GM23338 (cell line): ENCODE measurements around the gene KLHL22. TPM values are rescaled to one million over a fixed set of nuclear protein-coding genes. Genes with fewer than 3 reads are reported as not detected.

ENCODE experiments used
- POLR2AphosphoS5 ChIP-seq: IDR thresholded peaks from 2 replicates; pipeline ENCODE4 v1.6.1; 2016; ENCODE audit warnings: antibody characterized with exemption, low read depth
- ZNF331 ChIP-seq: fragments of 250-450 bp; sonication (Bioruptor Pico); IDR thresholded peaks from 2 replicates; pipeline ENCODE4 v1.5.0; 2020; ENCODE audit warnings: low read depth, mild to moderate bottlenecking, moderate library complexity
- polyA plus RNA-seq: library from polyadenylated mRNA; unstranded; fragments of >200 nt; fragmentation: Nextera tagmentation; extraction: Ambion mirVana; gene quantifications from 2 replicates; pipeline ENCODE4 v1.2.1, GENCODE V29; 2016
- total RNA-seq: library from RNA; depleted of rRNA; stranded (reverse); fragments of >200 nt; shearing (Covaris generic); gene quantifications from 2 replicates; pipeline ENCODE4 v1.2.3, GENCODE V29; 2014
- TF ChIP-seq, protein P1 (sequence below): fragments of 250-450 bp; sonication (Bioruptor Pico); IDR thresholded peaks from 2 replicates; pipeline ENCODE4 v1.5.0; 2020; ENCODE audit warnings: mild to moderate bottlenecking, moderate library complexity
- TF ChIP-seq, protein P2 (sequence below): IDR thresholded peaks from 2 replicates; pipeline ENCODE4 v1.6.1; 2016; ENCODE audit warnings: antibody characterized with exemption
- TF ChIP-seq, protein P3 (sequence below), 2 experiments: fragments of 200-600 bp in 1 of 2; sonication (generic) in 1 of 2; conservative IDR thresholded peaks; 2 replicates each; pipeline versions ENCODE4 v1.5.1 to v1.6.1; 2016 to 2017; ENCODE audit warnings: antibody characterized with exemption in 2 of 2, low read depth in 2 of 2, mild to moderate bottlenecking in 2 of 2, moderate library complexity in 1 of 2

Gene KLHL22
- total and polyA plus RNA-seq, 2 experiments from 2014 or later: 2.4 to 16.0 TPM

DNA sequence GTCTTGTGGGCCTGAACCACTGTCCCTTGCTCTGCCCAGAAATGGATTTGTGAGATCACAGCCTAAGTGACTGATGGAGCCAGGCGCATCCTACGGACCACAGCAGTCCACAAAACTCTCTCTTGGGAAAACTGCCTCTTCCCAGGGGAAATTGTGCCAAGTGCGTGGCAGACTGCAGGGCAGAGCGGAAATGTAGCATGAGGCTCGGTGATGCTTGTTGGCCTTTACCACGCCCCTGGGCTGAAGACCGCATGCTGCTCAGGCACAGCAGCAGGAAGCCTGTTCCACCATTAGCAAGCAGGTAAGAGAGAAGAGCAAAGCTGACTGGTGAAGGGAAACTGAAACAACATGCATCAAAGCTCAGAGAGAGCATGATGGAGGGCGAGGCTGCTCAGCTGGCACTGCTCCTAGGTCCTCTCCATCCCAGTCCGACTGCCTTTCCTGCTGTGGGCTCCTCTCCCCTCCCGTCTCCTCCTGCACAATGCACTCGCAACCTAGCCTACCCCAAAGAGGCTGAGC, 31.4 kb downstream of the KLHL22 start (continued):
- TF ChIP-seq, protein P1, sequence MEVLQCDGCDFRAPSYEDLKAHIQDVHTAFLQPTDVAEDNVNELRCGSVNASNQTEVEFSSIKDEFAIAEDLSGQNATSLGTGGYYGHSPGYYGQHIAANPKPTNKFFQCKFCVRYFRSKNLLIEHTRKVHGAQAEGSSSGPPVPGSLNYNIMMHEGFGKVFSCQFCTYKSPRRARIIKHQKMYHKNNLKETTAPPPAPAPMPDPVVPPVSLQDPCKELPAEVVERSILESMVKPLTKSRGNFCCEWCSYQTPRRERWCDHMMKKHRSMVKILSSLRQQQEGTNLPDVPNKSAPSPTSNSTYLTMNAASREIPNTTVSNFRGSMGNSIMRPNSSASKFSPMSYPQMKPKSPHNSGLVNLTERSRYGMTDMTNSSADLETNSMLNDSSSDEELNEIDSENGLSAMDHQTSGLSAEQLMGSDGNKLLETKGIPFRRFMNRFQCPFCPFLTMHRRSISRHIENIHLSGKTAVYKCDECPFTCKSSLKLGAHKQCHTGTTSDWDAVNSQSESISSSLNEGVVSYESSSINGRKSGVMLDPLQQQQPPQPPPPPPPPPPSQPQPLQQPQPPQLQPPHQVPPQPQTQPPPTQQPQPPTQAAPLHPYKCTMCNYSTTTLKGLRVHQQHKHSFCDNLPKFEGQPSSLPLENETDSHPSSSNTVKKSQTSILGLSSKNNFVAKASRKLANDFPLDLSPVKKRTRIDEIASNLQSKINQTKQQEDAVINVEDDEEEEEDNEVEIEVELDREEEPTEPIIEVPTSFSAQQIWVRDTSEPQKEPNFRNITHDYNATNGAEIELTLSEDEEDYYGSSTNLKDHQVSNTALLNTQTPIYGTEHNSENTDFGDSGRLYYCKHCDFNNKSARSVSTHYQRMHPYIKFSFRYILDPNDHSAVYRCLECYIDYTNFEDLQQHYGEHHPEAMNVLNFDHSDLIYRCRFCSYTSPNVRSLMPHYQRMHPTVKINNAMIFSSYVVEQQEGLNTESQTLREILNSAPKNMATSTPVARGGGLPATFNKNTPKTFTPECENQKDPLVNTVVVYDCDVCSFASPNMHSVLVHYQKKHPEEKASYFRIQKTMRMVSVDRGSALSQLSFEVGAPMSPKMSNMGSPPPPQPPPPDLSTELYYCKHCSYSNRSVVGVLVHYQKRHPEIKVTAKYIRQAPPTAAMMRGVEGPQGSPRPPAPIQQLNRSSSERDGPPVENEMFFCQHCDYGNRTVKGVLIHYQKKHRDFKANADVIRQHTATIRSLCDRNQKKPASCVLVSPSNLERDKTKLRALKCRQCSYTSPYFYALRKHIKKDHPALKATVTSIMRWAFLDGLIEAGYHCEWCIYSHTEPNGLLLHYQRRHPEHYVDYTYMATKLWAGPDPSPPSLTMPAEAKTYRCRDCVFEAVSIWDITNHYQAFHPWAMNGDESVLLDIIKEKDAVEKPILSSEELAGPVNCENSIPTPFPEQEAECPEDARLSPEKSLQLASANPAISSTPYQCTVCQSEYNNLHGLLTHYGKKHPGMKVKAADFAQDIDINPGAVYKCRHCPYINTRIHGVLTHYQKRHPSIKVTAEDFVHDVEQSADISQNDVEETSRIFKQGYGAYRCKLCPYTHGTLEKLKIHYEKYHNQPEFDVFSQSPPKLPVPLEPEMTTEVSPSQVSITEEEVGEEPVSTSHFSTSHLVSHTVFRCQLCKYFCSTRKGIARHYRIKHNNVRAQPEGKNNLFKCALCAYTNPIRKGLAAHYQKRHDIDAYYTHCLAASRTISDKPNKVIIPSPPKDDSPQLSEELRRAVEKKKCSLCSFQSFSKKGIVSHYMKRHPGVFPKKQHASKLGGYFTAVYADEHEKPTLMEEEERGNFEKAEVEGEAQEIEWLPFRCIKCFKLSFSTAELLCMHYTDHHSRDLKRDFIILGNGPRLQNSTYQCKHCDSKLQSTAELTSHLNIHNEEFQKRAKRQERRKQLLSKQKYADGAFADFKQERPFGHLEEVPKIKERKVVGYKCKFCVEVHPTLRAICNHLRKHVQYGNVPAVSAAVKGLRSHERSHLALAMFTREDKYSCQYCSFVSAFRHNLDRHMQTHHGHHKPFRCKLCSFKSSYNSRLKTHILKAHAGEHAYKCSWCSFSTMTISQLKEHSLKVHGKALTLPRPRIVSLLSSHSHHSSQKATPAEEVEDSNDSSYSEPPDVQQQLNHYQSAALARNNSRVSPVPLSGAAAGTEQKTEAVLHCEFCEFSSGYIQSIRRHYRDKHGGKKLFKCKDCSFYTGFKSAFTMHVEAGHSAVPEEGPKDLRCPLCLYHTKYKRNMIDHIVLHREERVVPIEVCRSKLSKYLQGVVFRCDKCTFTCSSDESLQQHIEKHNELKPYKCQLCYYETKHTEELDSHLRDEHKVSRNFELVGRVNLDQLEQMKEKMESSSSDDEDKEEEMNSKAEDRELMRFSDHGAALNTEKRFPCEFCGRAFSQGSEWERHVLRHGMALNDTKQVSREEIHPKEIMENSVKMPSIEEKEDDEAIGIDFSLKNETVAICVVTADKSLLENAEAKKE (CRISPR knock-in tag): no peak
- TF ChIP-seq, protein P2, sequence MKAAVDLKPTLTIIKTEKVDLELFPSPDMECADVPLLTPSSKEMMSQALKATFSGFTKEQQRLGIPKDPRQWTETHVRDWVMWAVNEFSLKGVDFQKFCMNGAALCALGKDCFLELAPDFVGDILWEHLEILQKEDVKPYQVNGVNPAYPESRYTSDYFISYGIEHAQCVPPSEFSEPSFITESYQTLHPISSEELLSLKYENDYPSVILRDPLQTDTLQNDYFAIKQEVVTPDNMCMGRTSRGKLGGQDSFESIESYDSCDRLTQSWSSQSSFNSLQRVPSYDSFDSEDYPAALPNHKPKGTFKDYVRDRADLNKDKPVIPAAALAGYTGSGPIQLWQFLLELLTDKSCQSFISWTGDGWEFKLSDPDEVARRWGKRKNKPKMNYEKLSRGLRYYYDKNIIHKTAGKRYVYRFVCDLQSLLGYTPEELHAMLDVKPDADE: no peak
- TF ChIP-seq POLR2AphosphoS5 (no peak), ZNF331 (CRISPR knock-in tag) (no peak)
- TF ChIP-seq, protein P3, sequence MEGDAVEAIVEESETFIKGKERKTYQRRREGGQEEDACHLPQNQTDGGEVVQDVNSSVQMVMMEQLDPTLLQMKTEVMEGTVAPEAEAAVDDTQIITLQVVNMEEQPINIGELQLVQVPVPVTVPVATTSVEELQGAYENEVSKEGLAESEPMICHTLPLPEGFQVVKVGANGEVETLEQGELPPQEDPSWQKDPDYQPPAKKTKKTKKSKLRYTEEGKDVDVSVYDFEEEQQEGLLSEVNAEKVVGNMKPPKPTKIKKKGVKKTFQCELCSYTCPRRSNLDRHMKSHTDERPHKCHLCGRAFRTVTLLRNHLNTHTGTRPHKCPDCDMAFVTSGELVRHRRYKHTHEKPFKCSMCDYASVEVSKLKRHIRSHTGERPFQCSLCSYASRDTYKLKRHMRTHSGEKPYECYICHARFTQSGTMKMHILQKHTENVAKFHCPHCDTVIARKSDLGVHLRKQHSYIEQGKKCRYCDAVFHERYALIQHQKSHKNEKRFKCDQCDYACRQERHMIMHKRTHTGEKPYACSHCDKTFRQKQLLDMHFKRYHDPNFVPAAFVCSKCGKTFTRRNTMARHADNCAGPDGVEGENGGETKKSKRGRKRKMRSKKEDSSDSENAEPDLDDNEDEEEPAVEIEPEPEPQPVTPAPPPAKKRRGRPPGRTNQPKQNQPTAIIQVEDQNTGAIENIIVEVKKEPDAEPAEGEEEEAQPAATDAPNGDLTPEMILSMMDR (conservative IDR thresholded peaks at IDR 0.05; ENCODE audit: low read depth in 2 of 2): no peak
